Upper lobe of right lung (tissue), 1 donor: ENCODE measurements around the gene SMARCAD1. TPM values are rescaled to one million over a fixed set of nuclear protein-coding genes. Genes with fewer than 3 reads are reported as not detected.
A peak's percentile ranks its signal among the peaks of the same experiment; 100 is the strongest.

ENCODE experiments used
- ATAC-seq: fragments of 200-7000 bp; cut with Tn5 transposase; one replicate; pipeline ENCODE4 v1.9.1; 2020; ENCODE audit warnings: mild to moderate bottlenecking, moderate library complexity
- DNase-seq: peaks from one replicate; pipeline ENCODE4 v3.0.0-alpha.2; 2020
- H3K27ac ChIP-seq: fragments of 200-600 bp; one replicate; pipeline ENCODE4 v1.8.0; 2022
- H3K27me3 ChIP-seq: fragments of 200-600 bp; one replicate; pipeline ENCODE4 v1.8.0; 2022; ENCODE audit warnings: mild to moderate bottlenecking
- H3K36me3 ChIP-seq: fragments of 200-600 bp; one replicate; pipeline ENCODE4 v1.8.0; 2022
- H3K4me1 ChIP-seq: fragments of 200-600 bp; one replicate; pipeline ENCODE4 v1.8.0; 2022
- H3K4me3 ChIP-seq: fragments of 200-600 bp; one replicate; pipeline ENCODE4 v1.8.0; 2022; ENCODE audit warnings: mild to moderate bottlenecking
- H3K9me3 ChIP-seq: fragments of 200-600 bp; one replicate; pipeline ENCODE4 v1.8.0; 2022
- intact Hi-C: fragments of 100-400 bp; cut with DNase I; formaldehyde crosslinking; loops from one replicate; pipeline ENCODE4 v1.11.0; 2022
- total RNA-seq: library from RNA; stranded (reverse); fragmentation: NEBNext Ultra II Directional; extraction: Animal tissue kit (Norgen Biotek cat#: 25700); gene quantifications from one replicate; pipeline ENCODE4 v1.2.1, GENCODE V29; 2021
- TF ChIP-seq, protein P1 (sequence below): fragments of 200-600 bp; IDR thresholded peaks from one replicate; pipeline ENCODE4 v1.8.0; 2022; ENCODE audit warnings: antibody characterized with exemption
- donor health status: DM: no; HTN: yes; CAD: no; lungs with severe emphysema.

Gene SMARCAD1
- total RNA-seq, 1 donor from 2014 or later = 21.0 TPM

DNA sequence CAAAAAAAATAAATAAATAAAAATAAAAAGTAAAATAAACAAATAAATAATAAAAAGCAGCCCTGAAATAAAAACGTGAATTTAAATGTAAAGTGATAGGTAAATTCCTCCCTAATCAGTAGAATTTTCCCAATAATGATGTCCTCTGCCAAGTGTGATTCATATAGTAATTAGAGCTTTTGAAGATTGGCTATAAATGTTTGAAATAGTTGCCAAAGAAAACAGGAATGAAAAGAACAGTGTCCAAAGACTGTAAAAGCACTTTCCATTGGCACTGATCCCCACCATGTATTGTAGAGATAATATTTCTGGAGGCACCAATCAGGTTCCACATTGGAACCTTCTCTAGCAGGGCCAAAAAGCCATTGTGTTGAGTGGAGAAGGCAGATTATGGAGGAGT, 25.9 kb upstream of the SMARCAD1 start:
- intact Hi-C loops = no loop called here
- H3K27ac ChIP-seq = no peak overlapping the region
- H3K4me3 ChIP-seq = no peak overlapping the region
- H3K4me1 ChIP-seq = no peaks in the 10 kb centered on the region
- no peaks in the 10 kb centered on the region for H3K27me3 ChIP-seq
- no peaks in the 10 kb centered on the region for H3K36me3 ChIP-seq
- DNase-seq (no peak), ATAC-seq (no peak)
- TF ChIP-seq, protein P1, sequence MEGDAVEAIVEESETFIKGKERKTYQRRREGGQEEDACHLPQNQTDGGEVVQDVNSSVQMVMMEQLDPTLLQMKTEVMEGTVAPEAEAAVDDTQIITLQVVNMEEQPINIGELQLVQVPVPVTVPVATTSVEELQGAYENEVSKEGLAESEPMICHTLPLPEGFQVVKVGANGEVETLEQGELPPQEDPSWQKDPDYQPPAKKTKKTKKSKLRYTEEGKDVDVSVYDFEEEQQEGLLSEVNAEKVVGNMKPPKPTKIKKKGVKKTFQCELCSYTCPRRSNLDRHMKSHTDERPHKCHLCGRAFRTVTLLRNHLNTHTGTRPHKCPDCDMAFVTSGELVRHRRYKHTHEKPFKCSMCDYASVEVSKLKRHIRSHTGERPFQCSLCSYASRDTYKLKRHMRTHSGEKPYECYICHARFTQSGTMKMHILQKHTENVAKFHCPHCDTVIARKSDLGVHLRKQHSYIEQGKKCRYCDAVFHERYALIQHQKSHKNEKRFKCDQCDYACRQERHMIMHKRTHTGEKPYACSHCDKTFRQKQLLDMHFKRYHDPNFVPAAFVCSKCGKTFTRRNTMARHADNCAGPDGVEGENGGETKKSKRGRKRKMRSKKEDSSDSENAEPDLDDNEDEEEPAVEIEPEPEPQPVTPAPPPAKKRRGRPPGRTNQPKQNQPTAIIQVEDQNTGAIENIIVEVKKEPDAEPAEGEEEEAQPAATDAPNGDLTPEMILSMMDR = no peak
- H3K9me3 ChIP-seq = no peaks in the 10 kb centered on the region

DNA sequence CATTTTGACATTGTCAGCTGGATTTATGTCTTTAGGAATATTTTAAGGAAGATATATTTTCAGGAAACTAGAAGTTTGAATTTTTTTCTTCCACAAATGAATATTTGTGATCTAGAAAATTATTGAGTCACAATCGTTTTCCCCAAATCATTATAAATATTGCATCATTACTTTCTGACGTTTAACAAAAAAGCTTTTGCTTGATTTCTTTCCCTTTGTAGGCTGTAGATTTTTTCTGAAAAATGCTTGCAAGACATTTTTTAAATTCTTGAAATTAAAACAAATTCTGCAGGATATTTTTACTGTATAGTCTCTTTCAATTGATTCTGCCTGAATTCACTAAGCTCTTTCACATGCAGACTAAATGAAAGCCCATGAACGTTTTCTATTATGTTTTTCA, 4.9 kb upstream of the SMARCAD1 start:
- Histone ChIP-seq H3K9me3 (no peaks in the 10 kb centered on the region), H3K27me3 (no peaks in the 10 kb centered on the region), H3K4me3 (no peak overlapping the region), H3K4me1 (no peaks in the 10 kb centered on the region), H3K27ac (no peak overlapping the region), H3K36me3 (no peaks in the 10 kb centered on the region)
- intact Hi-C loops = no loop called here
- no peak for DNase-seq
- TF ChIP-seq, protein P1 = no peak
- no peak for ATAC-seq

DNA sequence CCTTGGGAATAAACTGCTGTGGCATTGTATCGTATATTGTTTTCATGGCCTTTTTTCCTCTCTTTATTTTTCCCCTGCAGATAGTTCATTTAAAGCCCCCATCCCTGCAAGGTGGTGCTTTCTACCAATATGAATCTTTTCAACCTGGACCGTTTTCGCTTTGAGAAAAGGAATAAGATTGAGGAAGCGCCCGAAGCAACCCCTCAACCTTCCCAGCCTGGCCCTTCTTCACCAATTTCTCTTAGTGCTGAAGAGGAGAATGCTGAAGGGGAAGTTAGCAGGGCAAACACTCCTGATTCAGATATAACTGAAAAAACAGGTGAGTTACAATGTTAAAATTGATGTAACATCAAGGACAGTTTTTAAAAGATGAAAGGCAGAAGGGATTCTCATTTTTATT, 601 bp downstream of the SMARCAD1 start:
- H3K27ac ChIP-seq = peak overlapping the region; percentile 96
- H3K9me3 ChIP-seq = no peaks in the 10 kb centered on the region
- H3K4me1 ChIP-seq = peaks cover 16% of the 10 kb centered on the region
- TF ChIP-seq, protein P1 = no peak
- no peak for ATAC-seq
- no peaks in the 10 kb centered on the region for H3K27me3 ChIP-seq
- no peak for DNase-seq
- H3K4me3 ChIP-seq = peak overlapping the region; percentile 86
- peaks cover 31% of the 10 kb centered on the region for H3K36me3 ChIP-seq
- intact Hi-C loops = no loop called here

DNA sequence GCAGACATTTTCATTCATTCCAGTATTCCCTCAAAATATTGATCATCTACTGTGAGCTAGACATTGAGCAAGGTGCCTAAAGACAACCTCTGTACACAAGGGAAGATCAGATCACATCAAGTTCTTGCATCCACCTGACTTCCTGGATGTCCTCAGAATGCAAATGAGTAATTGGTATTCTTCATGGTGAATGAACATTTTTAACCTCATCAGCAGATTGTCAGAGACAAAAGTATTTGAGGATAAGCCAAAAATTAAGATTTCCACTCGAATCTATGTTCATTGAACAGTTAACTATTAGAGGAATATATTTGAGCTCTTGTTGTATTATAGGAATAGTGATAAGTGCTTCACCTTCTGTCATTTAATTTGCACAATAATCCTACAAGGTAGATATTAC, 1.3 kb downstream of the SMARCAD1 start:
- no peaks in the 10 kb centered on the region for H3K27me3 ChIP-seq
- peaks cover 38% of the 10 kb centered on the region for H3K36me3 ChIP-seq
- H3K9me3 ChIP-seq = no peaks in the 10 kb centered on the region
- intact Hi-C loops = no loop called here
- DNase-seq (no peak), ATAC-seq (no peak)
- no peak overlapping the region for H3K27ac ChIP-seq
- H3K4me3 ChIP-seq = peak overlapping the region; percentile 86
- TF ChIP-seq, protein P1 = no peak
- peaks cover 16% of the 10 kb centered on the region for H3K4me1 ChIP-seq

DNA sequence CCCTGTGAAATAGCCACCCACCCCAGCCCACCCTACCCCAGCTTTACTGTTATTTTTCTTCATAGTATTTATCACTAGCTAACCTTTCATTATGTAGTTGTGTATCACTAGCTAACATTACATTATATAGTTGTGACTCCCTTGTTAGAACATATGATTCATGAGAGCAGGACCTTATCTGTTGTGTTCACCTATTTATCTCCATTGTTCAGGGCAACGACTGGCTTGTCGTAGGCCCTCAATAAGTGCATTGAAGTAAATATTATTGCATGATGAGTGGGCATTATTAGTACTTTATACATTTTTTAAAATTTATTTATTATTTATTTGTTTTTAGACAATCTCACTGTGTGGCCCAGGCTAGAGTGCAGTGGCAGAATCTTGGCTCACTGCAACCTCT, 4.2 kb downstream of the SMARCAD1 start:
- no peaks in the 10 kb centered on the region for H3K9me3 ChIP-seq

More for the DNA sequence above, 4.2 kb downstream of the SMARCAD1 start:
- no peak overlapping the region for H3K27ac ChIP-seq
- DNase-seq (no peak), ATAC-seq (no peak)
- intact Hi-C loops = no loop called here
- TF ChIP-seq, protein P1 = no peak
- H3K4me1 ChIP-seq = peaks cover 16% of the 10 kb centered on the region
- H3K4me3 ChIP-seq = no peak overlapping the region
- peaks cover 39% of the 10 kb centered on the region for H3K36me3 ChIP-seq
- H3K27me3 ChIP-seq = no peaks in the 10 kb centered on the region
